MM.1S (cell line): Measurements from ENCODE around the gene PTPRD.

Experiments used
- DNase-seq: peaks from one replicate; pipeline ENCODE4 v3.0.0-alpha.2; 2015
- H2AFZ ChIP-seq: fragments of 300-600 bp; sonication (generic); 2 replicates; pipeline ENCODE4 v1.6.0; 2016; ENCODE audit warnings: antibody characterized with exemption, low read length
- H3F3A ChIP-seq: fragments of 300-600 bp; sonication (generic); 2 replicates; pipeline ENCODE4 v1.6.1; 2016; ENCODE audit warnings: mild to moderate bottlenecking, antibody characterized with exemption, low read length, moderate library complexity, mixed read lengths; ENCODE audit not compliant: insufficient read depth
- H3K27ac ChIP-seq: fragments of 300-600 bp; sonication (generic); 2 replicates; pipeline ENCODE4 v1.5.1; 2016; ENCODE audit warnings: mild to moderate bottlenecking, low read length
- H3K27me3 ChIP-seq: fragments of 300-600 bp; sonication (generic); replicated peaks from 2 replicates; pipeline ENCODE4 v1.6.0; 2016; ENCODE audit warnings: low read length; ENCODE audit not compliant: insufficient read depth
- H3K36me3 ChIP-seq: fragments of 300-600 bp; sonication (generic); replicated peaks from 2 replicates; pipeline ENCODE4 v1.6.1; 2016; ENCODE audit warnings: mild to moderate bottlenecking, low read length, mixed read lengths; ENCODE audit not compliant: insufficient read depth
- H3K4me1 ChIP-seq: fragments of 300-600 bp; sonication (generic); 2 replicates; pipeline ENCODE4 v1.6.1; 2016; ENCODE audit warnings: low read length, mixed read lengths
- H3K4me2 ChIP-seq: fragments of 300-600 bp; sonication (generic); 2 replicates; pipeline ENCODE4 v1.6.0; 2016; ENCODE audit warnings: low read depth, low read length
- H3K4me3 ChIP-seq: fragments of 300-600 bp; sonication (generic); 2 replicates; pipeline ENCODE4 v1.5.1; 2016; ENCODE audit warnings: low read length, mixed read lengths
- H3K79me2 ChIP-seq: fragments of 300-600 bp; sonication (generic); 2 replicates; pipeline ENCODE4 v1.6.1; 2016; ENCODE audit warnings: mixed run types, low read length, mixed read lengths
- H3K9ac ChIP-seq: fragments of 300-600 bp; sonication (generic); 2 replicates; pipeline ENCODE4 v1.6.1; 2016; ENCODE audit warnings: low read length, mixed read lengths
- H3K9me2 ChIP-seq: fragments of 300-600 bp; sonication (generic); replicated peaks from 2 replicates; pipeline ENCODE4 v1.6.1; 2016; ENCODE audit warnings: mild to moderate bottlenecking, low read length, mixed read lengths; ENCODE audit not compliant: insufficient read depth
- H3K9me3 ChIP-seq: fragments of 300-600 bp; sonication (generic); replicated peaks from 2 replicates; pipeline ENCODE4 v1.6.1; 2016; ENCODE audit warnings: mild to moderate bottlenecking, low read length, mixed read lengths; ENCODE audit not compliant: insufficient read depth
- H4K20me1 ChIP-seq: fragments of 300-600 bp; sonication (generic); 2 replicates; pipeline ENCODE4 v1.6.1; 2016; ENCODE audit warnings: mild to moderate bottlenecking, low read length, moderate library complexity, mixed read lengths; ENCODE audit not compliant: insufficient read depth
- EZH2 ChIP-seq: fragments of 300-600 bp; sonication (generic); optimal IDR thresholded peaks from 2 replicates; pipeline ENCODE3; 2017; ENCODE audit warnings: low read depth, mild to moderate bottlenecking, antibody characterized with exemption, low read length, mixed read lengths
- EZH2phosphoT487 ChIP-seq: fragments of 300-600 bp; sonication (generic); IDR thresholded peaks from 2 replicates; pipeline ENCODE4 v1.6.1; 2018; ENCODE audit warnings: antibody characterized with exemption, low read length
- TF ChIP-seq, protein P1 (sequence below): fragments of 300-600 bp; sonication (generic); IDR thresholded peaks from 2 replicates; pipeline ENCODE4 v1.5.1; 2016; ENCODE audit warnings: antibody characterized with exemption, low read length, mixed read lengths

Gene PTPRD

DNA sequence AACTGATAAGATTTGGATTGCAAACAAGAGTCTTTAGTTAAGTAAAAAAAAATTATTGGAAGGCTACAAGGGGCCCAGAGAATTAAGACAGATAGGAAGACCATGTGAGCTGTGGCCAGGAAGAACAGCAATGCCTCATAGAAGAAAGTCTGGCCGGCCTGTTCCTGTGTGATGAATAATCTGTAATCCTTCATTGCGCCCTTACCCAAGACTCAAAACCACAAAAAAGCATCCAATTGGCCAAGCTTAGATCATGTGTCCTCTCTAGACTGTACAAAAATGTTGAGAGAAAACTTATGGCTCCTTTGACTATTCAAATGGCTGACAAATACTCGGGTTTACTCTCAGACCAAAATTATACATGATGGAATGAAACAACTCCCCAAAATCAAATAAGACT is 1383.5 kb downstream of the PTPRD start:
- Histone ChIP-seq H3K36me3 (no peaks in the 10 kb centered on the region), H3K79me2 (no peaks in the 10 kb centered on the region), H3K9me3 (no peaks in the 10 kb centered on the region), H2AFZ (no peak overlapping the region), H3K27me3 (no peaks in the 10 kb centered on the region), H4K20me1 (no peaks in the 10 kb centered on the region), H3F3A (no peaks in the 10 kb centered on the region), H3K9ac (no peak overlapping the region), H3K4me2 (no peak overlapping the region), H3K4me3 (no peak overlapping the region), H3K27ac (no peak overlapping the region), H3K9me2 (no peaks in the 10 kb centered on the region), H3K4me1 (no peaks in the 10 kb centered on the region)
- DNase-seq: no peak
- TF ChIP-seq EZH2phosphoT487: no peak
- TF ChIP-seq, protein P1, sequence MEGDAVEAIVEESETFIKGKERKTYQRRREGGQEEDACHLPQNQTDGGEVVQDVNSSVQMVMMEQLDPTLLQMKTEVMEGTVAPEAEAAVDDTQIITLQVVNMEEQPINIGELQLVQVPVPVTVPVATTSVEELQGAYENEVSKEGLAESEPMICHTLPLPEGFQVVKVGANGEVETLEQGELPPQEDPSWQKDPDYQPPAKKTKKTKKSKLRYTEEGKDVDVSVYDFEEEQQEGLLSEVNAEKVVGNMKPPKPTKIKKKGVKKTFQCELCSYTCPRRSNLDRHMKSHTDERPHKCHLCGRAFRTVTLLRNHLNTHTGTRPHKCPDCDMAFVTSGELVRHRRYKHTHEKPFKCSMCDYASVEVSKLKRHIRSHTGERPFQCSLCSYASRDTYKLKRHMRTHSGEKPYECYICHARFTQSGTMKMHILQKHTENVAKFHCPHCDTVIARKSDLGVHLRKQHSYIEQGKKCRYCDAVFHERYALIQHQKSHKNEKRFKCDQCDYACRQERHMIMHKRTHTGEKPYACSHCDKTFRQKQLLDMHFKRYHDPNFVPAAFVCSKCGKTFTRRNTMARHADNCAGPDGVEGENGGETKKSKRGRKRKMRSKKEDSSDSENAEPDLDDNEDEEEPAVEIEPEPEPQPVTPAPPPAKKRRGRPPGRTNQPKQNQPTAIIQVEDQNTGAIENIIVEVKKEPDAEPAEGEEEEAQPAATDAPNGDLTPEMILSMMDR: no peak
- TF ChIP-seq EZH2: no peak

DNA sequence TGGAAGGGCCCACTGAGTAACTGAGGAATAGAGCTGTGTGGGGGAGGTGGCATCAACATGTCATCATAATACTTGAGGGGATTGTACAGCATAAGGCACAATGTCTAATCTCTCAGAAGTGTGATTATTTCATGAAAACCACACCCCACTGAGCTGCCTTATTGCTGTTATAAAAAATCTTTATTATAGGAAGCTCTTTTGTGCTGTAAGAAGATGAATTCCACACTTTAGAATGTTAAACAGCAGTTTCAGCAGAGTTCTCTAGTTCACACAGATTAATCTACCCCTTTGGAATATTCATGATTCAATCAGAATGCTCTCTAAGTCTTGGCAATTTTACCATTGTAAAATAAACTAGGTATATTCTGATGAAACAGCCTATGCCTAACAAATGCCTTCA is 1389.6 kb downstream of the PTPRD start:
- H3K27ac ChIP-seq: no peak overlapping the region
- no peaks in the 10 kb centered on the region for H3K36me3 ChIP-seq
- no peaks in the 10 kb centered on the region for H3F3A ChIP-seq
- no peak for DNase-seq
- H3K9me3 ChIP-seq: no peaks in the 10 kb centered on the region
- no peaks in the 10 kb centered on the region for H3K4me1 ChIP-seq
- no peaks in the 10 kb centered on the region for H3K79me2 ChIP-seq
- H2AFZ ChIP-seq: no peak overlapping the region
- H3K9ac ChIP-seq: no peak overlapping the region
- no peak overlapping the region for H3K4me3 ChIP-seq
- no peak for TF ChIP-seq EZH2phosphoT487
- TF ChIP-seq, protein P1: no peak
- TF ChIP-seq EZH2: no peak
- no peaks in the 10 kb centered on the region for H3K9me2 ChIP-seq
- H4K20me1 ChIP-seq: no peaks in the 10 kb centered on the region
- H3K4me2 ChIP-seq: no peak overlapping the region
- H3K27me3 ChIP-seq: no peaks in the 10 kb centered on the region

DNA sequence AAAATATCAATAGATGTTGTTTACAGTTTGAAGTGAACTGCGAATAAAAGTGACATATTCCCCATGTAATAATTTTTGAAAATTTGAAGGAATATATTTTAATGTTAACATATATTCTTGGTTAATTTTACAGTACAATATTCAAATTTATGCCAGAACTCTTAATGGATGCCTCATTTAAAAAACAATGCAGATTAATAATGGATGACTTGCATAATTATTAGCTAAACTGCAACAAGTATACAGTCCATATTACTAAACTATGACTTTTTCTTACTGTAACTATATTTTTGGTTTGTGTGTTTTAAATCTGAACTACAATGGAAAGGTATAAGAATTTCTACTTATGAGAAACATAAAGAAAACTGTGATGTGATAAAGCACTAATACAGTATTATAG is 1390.1 kb downstream of the PTPRD start:
- H4K20me1 ChIP-seq: no peaks in the 10 kb centered on the region
- H3K4me3 ChIP-seq: no peak overlapping the region
- no peaks in the 10 kb centered on the region for H3K36me3 ChIP-seq
- no peaks in the 10 kb centered on the region for H3K9me2 ChIP-seq
- H3K79me2 ChIP-seq: no peaks in the 10 kb centered on the region
- TF ChIP-seq, protein P1: no peak
- TF ChIP-seq EZH2: no peak
- no peaks in the 10 kb centered on the region for H3K27me3 ChIP-seq
- H3K4me2 ChIP-seq: no peak overlapping the region
- H3F3A ChIP-seq: no peaks in the 10 kb centered on the region
- H3K9me3 ChIP-seq: no peaks in the 10 kb centered on the region
- no peak for DNase-seq
- no peak overlapping the region for H3K27ac ChIP-seq
- H2AFZ ChIP-seq: no peak overlapping the region
- no peaks in the 10 kb centered on the region for H3K4me1 ChIP-seq
- H3K9ac ChIP-seq: no peak overlapping the region

DNA sequence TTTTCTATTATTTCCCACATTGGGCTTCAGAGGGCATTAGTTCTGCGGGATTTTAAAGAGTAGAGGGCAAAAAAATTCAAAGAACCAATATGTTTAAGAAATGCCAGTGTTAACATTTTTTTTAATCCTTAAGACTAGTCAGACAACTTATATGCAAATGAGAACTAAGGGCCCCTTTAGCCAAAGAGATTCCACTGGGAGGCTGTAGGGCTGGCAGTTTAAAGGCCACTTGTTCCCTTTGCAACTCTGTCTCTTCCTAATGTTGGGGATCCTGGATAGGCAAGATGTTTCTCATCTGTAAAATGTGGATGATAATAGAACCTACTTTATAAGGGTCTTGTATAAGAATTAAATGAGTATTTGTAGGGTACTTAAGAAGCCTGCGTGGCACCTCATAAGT is 1395.9 kb downstream of the PTPRD start:
- H3K27me3 ChIP-seq: no peaks in the 10 kb centered on the region
- H3K4me3 ChIP-seq: no peak overlapping the region
- H3K79me2 ChIP-seq: no peaks in the 10 kb centered on the region
- H4K20me1 ChIP-seq: no peaks in the 10 kb centered on the region
- H3K9ac ChIP-seq: no peak overlapping the region
- no peak overlapping the region for H3K27ac ChIP-seq
- no peak overlapping the region for H3K4me2 ChIP-seq
- H3K36me3 ChIP-seq: no peaks in the 10 kb centered on the region
- H3K9me3 ChIP-seq: no peaks in the 10 kb centered on the region
- H3F3A ChIP-seq: no peaks in the 10 kb centered on the region
- H3K4me1 ChIP-seq: no peaks in the 10 kb centered on the region
- DNase-seq: no peak
- H3K9me2 ChIP-seq: no peaks in the 10 kb centered on the region
- TF ChIP-seq EZH2phosphoT487 (no peak), EZH2 (no peak)
- TF ChIP-seq, protein P1: no peak
- H2AFZ ChIP-seq: no peak overlapping the region
